NCI-H774 (cell line): ENCODE measurements around the gene ZNF606.
A peak's percentile ranks its signal among the peaks of the same experiment; 100 is the strongest.

Experiments
- DNase-seq: peaks from one replicate; lab custom pipeline; 2025; lab: John Stamatoyannopoulos, UW

ZNF606 gene

GRCh38 chr19:58002384-58003173 is at the start of gene ZNF606:
Gene ZNF606, minus strand, starts transcription at chr19:58002820. Its CDS starts 1,501 bp downstream, at chr19:58001319.
- DNase-seq: peak; percentile 89

GRCh38 chr19:58052256-58052655 is 49.6 kb upstream of the ZNF606 start:
- DNase-seq: no peak

GRCh38 chr19:58047672-58048071 is 45.1 kb upstream of the ZNF606 start:
- no peak for DNase-seq

GRCh38 chr19:58046856-58047255 is 44.2 kb upstream of the ZNF606 start:
- DNase-seq: no peak

GRCh38 chr19:58045411-58046050 is 42.9 kb upstream of the ZNF606 start:
- no peak for DNase-seq

GRCh38 chr19:58044886-58045285 is 42.3 kb upstream of the ZNF606 start:
- DNase-seq: no peak

GRCh38 chr19:58044391-58044790 is 41.8 kb upstream of the ZNF606 start:
- no peak for DNase-seq

- no peak for DNase-seq
Measured at GRCh38 chr19:58042495-58043340, 40.1 kb upstream of the ZNF606 start.

GRCh38 chr19:58040751-58041525 is 38.3 kb upstream of the ZNF606 start:
- no peak for DNase-seq

GRCh38 chr19:58038688-58039204 is 36.1 kb upstream of the ZNF606 start:
- DNase-seq: no peak

GRCh38 chr19:58037927-58038687 is 35.5 kb upstream of the ZNF606 start:
- no peak for DNase-seq

GRCh38 chr19:58035863-58036262 is 33.2 kb upstream of the ZNF606 start:
- no peak for DNase-seq

GRCh38 chr19:58034477-58034793 is 31.8 kb upstream of the ZNF606 start:
- no peak for DNase-seq

- no peak for DNase-seq
Measured at GRCh38 chr19:58033741-58034476, 31.3 kb upstream of the ZNF606 start, which contains the start of gene ZSCAN1. Gene ZSCAN1, plus strand, starts transcription at chr19:58034025. Its CDS starts 3,812 bp downstream, at chr19:58037837.

- DNase-seq: no peak
Measured at GRCh38 chr19:58024661-58025060, 22.0 kb upstream of the ZNF606 start.

- DNase-seq: no peak
Measured at GRCh38 chr19:58022283-58022660, 19.7 kb upstream of the ZNF606 start.

- peak; percentile 3 for DNase-seq
Measured at GRCh38 chr19:58021541-58022282, 19.1 kb upstream of the ZNF606 start.

- no peak for DNase-seq
Measured at GRCh38 chr19:58020129-58020528, 17.5 kb upstream of the ZNF606 start.

- no peak for DNase-seq
Measured at GRCh38 chr19:58014141-58014540, 11.5 kb upstream of the ZNF606 start.
